ENCODE results near the gene STIM1.

DNA sequence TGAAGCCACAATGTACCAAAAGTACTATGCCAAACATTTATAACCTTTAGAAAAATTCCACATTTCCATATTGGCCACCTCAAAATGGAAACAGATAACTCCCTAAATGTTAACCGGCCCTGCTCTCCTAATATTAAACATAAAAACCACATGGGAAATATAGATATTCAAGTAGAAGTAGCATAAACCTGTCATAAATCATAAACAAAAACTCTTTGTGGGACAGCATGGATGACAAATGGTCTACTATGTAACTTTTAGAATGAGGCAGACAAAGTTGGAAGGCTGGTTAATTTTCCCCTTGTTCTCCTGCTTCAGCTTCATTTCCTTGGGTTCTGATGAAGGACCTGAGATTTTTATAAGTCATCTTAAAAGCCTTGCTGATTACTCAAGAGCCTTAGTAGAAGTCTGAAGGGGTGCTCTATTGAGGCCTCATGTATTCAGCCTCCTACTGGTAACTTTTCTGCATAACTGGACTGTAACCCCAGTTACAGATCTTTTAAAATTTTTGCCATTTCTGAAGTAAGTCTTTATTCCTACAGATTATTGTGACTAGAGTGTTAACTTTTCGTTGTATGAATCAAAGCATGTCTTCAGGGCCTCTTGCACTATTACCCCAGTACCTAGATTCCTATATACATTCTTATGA lies 116.4 kb downstream of the STIM1 start:
- TF ChIP-seq POLR2A (IDR thresholded peaks at IDR 0.05), result no peak
- TF ChIP-seq, protein P1, sequence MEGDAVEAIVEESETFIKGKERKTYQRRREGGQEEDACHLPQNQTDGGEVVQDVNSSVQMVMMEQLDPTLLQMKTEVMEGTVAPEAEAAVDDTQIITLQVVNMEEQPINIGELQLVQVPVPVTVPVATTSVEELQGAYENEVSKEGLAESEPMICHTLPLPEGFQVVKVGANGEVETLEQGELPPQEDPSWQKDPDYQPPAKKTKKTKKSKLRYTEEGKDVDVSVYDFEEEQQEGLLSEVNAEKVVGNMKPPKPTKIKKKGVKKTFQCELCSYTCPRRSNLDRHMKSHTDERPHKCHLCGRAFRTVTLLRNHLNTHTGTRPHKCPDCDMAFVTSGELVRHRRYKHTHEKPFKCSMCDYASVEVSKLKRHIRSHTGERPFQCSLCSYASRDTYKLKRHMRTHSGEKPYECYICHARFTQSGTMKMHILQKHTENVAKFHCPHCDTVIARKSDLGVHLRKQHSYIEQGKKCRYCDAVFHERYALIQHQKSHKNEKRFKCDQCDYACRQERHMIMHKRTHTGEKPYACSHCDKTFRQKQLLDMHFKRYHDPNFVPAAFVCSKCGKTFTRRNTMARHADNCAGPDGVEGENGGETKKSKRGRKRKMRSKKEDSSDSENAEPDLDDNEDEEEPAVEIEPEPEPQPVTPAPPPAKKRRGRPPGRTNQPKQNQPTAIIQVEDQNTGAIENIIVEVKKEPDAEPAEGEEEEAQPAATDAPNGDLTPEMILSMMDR (IDR thresholded peaks at IDR 0.05), result no peak

Measured in right lobe of liver (tissue), 4 donors.